Activated CD4-positive, alpha-beta T cell treated with anti-CD3 and anti-CD28 coated beads, Interleukin-2, amount 50 U/mL, for 16 hours (primary cell): ENCODE data around the gene ACTG2.
"Not testable (repeated sequence)": the region's sequence is repeated elsewhere in the genome, so short reads cannot be mapped to it uniquely, and the experiment has no call there.

Source experiments
- DNase-seq: peaks from one replicate; pipeline ENCODE4 v3.0.0-alpha.2; 2020

The ACTG2 gene

DNA sequence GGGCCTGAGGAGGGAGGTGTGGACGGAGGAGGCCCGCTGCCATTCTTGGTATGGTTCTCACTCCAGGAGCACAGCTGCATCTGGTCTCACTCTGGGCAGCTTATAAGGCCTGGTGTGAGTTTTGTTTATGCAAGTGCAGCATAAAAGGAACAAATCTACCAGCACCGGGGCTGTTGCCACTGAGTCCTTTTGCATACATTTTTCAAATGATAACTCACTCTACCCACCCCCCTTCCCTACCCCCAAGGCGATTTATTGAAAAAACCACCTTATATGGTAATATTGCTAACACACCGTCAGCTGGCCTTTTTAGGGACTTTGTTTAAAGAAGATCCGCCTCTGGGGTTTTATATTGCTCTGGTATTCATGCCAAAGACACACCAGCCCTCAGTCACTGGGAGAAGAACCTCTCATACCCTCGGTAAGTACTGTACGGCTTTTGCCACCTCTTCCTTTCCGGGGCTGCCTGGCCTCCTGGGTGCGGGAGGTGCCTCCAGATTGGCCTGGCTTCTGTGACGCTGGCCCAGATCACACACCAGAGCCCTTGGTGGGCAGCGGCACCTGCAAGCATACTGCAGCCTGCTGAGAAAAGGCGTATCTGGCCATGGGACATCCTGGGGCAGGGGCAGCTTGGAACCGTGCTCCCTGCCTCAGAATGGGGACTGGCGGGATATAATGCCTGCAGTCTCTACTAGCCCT is at the start of gene ACTG2:
TSS of gene ACTG2 (plus strand) at position 378 of the 699 bp plus-strand sequence. CDS start 8,304 bp downstream, outside the sequence.
- no peak for DNase-seq

DNA sequence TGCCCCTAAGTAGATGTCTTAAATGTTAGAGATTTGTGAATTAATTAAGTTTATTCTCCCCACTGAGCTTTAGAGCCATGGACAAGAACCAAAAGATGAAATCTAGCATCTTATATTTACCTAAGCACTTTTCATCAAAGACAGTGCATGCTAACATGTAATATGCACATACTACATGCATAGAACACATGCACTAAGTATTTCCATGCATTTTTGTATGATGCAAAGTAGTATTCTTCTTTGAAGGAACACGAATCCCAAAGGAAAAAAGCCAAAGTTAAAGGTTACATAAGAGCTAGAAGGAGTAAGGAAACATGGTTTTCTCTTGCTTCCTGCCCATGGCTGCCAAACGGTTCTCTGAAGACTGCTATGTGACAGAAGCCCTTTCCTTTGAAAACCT is 48.7 kb upstream of the ACTG2 start:
- DNase-seq, result no peak

- no peak for DNase-seq
Measured at GRCh38 chr2:73850009-73850408, 42.8 kb upstream of the ACTG2 start.

GRCh38 chr2:73851274-73851673 is 41.5 kb upstream of the ACTG2 start:
- DNase-seq, result no peak

- peak; percentile 66 for DNase-seq
Measured at GRCh38 chr2:73852020-73852419, 40.8 kb upstream of the ACTG2 start.

GRCh38 chr2:73855526-73855925 is 37.3 kb upstream of the ACTG2 start:
- DNase-seq, result no peak

- no peak for DNase-seq
Measured at GRCh38 chr2:73856214-73856613, 36.6 kb upstream of the ACTG2 start.

GRCh38 chr2:73859721-73860586 is 32.9 kb upstream of the ACTG2 start:
- DNase-seq, result peak; percentile 85

DNA sequence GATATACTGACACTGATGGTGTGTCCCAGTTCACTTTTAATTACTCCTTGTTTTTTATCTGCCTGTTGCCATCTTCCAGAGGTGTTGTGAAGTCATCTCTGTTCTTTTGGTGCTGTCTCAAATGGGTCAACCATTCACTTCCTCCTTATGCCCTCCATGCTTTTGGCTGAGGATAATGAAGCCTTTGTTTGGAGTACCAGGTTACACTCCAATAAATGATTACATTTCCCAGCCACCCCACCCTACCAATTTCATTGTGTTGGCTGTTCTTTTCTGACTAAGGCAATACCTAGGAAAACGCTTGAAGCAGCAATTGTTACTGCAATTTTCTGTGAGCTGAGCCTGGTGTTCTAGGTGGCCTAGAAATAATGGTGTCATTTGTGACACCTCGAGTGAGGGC is 29.8 kb upstream of the ACTG2 start:
- DNase-seq, result no peak

- DNase-seq, result no peak
Measured at GRCh38 chr2:73868204-73868978, 24.4 kb upstream of the ACTG2 start.

DNA sequence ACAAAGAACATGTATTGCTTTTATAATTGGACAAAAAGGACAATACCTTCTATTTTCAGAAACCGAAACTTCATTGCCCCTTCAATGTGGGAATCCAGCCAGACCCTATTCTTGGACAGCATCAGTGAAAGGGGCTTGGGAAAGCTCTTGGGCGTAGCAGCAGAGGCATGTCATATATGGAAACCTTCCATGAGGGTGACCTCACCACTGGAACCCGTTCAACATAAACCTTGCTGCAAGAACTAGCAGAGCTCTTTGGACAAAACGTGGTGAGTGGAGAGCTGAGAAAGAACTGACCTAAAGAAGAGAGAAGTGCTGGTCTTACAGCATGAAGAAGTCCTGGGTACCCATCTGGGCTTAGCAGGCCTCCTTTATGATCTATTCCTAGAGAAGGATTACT is 22.7 kb upstream of the ACTG2 start:
- no peak for DNase-seq

GRCh38 chr2:73877071-73877802 is 15.6 kb upstream of the ACTG2 start:
- DNase-seq, result peak; percentile 14

DNA sequence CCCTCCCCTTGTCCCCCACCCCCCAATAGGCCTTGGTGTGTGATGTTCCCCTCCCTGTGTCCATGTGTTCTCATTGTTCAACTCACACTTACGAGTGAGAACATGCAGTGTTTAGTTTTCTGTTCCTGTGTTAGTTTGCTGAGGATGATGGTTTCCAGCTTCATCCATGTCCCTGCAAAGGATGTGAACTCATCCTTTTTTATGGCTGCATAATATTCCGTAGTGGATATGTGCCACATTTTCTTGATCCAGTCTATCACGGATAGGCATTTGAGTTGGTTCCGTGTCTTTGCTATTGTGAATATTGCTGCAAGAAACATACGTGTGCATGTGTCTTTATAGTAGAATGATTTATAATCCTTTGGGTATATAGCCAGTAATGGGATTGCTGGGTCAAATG is 14.8 kb upstream of the ACTG2 start:
- not testable (repeated sequence) for DNase-seq

- no peak for DNase-seq
Measured at GRCh38 chr2:73885406-73885805, 7.4 kb upstream of the ACTG2 start.

- DNase-seq, result peak; percentile 18
Measured at GRCh38 chr2:73886357-73886756, 6.5 kb upstream of the ACTG2 start.

DNA sequence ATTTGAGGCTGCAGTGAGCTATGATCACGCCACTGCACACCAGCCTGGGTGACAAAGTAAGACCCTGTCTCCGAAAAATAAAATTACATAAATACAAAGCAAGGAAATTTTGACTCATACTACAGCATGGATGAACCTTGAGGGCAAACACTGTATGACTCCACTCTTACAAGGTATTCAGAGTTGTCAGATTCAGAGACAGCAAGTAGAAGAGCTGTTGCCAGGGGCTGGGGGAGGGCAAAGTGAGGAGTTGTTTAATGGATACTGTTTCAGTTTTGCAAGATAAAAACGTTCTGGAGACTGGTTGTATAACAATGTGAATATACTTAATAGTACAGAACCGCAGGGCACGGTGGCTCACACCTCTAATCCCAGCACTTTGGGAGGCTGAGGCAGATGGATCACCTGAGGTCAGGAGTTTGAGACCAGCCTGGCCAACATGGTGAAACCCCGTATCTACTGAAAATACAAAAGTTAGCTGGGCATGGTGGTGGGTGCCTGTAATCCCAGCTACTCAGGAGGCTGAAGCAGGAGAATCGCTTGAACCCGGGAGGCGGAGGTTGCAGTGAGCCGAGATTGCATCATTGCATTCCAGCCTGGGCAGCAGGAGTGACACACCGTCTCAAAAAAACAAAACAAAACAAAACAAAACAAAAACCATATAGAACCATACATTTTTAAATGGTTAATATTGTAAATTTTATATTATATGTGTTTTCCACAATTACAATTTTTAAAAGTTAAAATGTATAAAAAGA is 5.0 kb upstream of the ACTG2 start:
- not testable (repeated sequence) for DNase-seq

GRCh38 chr2:73888388-73888787 is 4.4 kb upstream of the ACTG2 start:
- DNase-seq, result no peak

GRCh38 chr2:73889206-73889605 is 3.6 kb upstream of the ACTG2 start:
- no peak for DNase-seq

DNA sequence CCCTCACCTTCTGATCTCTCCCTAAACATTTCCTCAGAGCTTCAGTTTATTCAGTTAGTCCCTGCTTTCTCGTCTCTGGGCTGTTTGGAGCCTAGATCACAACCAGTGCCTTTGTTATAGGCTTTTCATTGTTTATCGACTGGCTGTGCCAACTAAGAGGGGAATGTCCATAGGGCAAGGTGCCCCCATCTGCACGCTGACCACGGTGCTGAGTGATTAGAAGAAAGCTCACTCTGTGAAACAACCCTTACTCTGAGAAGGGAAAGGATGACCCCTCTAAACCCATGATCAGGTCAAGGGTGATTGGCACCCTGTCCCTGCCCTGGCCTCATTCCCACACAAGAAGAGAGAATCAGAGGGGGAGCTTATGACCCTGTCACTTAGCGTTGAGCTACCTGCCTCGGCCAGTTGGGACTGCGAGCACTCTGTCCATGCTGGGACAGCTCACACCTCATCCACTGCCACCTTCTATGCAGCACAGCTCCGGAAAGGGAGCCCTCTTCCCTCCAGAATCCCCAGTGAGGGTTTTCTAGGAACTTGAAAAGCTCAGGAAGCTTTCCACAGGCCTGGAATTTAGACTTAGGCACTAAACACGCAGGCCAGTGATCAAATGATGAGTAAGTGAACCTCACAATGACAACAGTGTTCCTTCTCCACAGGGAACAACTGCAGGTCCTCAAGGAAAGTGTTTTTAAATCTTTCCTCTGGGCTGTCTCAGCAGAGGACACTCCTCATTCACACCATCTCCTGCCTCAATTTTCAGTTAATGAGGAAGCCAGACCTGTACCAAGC is 2.3 kb upstream of the ACTG2 start:
- DNase-seq, result no peak

DNA sequence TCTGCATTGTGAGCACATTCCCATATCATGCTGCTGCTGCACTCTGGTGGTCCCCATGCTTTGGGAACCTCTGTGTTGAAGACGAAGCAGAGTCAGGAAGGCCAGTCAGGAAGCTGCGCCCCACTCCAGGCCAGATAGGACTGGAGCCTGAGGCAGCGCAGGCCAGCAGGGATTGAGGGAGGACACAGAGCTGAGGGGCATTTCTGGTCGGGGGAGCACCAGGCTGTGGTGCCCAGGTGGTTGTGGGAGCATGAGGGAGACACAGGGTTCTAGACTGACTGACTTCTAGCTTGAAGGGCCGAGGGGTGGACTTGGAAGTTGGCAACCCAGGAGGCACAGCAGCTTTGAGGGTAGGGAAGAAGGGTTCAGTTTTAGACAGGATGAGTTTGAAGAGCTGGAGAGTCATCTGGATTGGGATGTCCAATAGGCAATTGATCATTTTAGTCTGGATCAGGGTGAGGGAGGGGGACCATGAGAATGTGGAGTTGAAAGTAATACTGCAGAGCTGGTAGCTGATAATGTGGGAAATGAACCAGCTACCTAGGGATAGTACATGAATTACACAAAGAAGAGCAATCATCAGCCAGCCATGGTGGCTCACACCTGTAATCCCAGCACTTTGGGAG is 1.4 kb upstream of the ACTG2 start:
- DNase-seq, result no peak
